Endothelial cell of umbilical vein (primary cell): ENCODE measurements around the gene APH1A.

Experiments used
- CTCF ChIP-seq, 2 donors: IDR thresholded peaks; 1 replicate in 1 of 2; 2 replicates in 1 of 2; pipeline ENCODE4 v1.5.1; 2011; ENCODE audit warnings: low read length in 2 of 2, mild to moderate bottlenecking in 2 of 2, moderate library complexity in 2 of 2, control low read depth in 1 of 2, inconsistent platforms in 1 of 2, low read depth in 1 of 2; ENCODE audit not compliant: insufficient read depth in 1 of 2; ENCODE audit errors: extremely low read depth in 1 of 2
- EZH2 ChIP-seq: IDR thresholded peaks from 2 replicates; pipeline ENCODE4 v1.6.1; 2012; ENCODE audit warnings: borderline replicate concordance, low read depth, mild to moderate bottlenecking, moderate library complexity, low read length, inconsistent platforms; ENCODE audit not compliant: severe bottlenecking
- MAX ChIP-seq: IDR thresholded peaks from 2 replicates; pipeline ENCODE4 v1.6.1; 2011; ENCODE audit not compliant: insufficient read depth, insufficient read length
- POLR2A ChIP-seq: IDR thresholded peaks from 2 replicates; pipeline ENCODE4 v1.6.1; 2012; ENCODE audit warnings: low read depth, mild to moderate bottlenecking, control low read depth, low read length
- POLR2AphosphoS5 ChIP-seq: IDR thresholded peaks from 2 replicates; pipeline ENCODE4 v1.6.1; 2012; ENCODE audit warnings: low read depth, mild to moderate bottlenecking, control low read depth, low read length, moderate library complexity; ENCODE audit not compliant: insufficient read depth

GRCh38 chr1:150295476-150295875 is 26.7 kb upstream of the APH1A start:
- no peak for TF ChIP-seq CTCF (IDR thresholded peaks at IDR 0.05; ENCODE audit: extremely low read depth in 1 of 2, insufficient read depth in 1 of 2, low read depth in 1 of 2, low read length in 2 of 2)
- no peak for TF ChIP-seq EZH2
- no peak for TF ChIP-seq MAX
- TF ChIP-seq POLR2AphosphoS5: no peak
- no peak for TF ChIP-seq POLR2A
